Tibial artery (tissue), 4 donors: ENCODE measurements around the gene FNDC8.
"Not testable (repeated sequence)": the region's sequence is repeated elsewhere in the genome, so short reads cannot be mapped to it uniquely, and the experiment has no call there.

Experiments used
- DNase-seq, 2 donors: peaks; one replicate each; pipeline ENCODE4 v3.0.0-alpha.2; 2019
- H3K27ac ChIP-seq, 2 donors: fragments of 200-600 bp; sonication (generic) in 1 of 2; 1 replicate in 1 of 2; 2 replicates in 1 of 2; pipeline ENCODE4 v1.5.1; 2018 to 2019; ENCODE audit warnings: mild to moderate bottlenecking in 1 of 2
- H3K27me3 ChIP-seq, 2 donors: fragments of 200-600 bp; sonication (generic) in 1 of 2; one replicate each; pipeline versions ENCODE4 v1.5.1 to v1.6.0; 2016 to 2019
- H3K36me3 ChIP-seq, 3 donors: fragments of 200-600 bp; sonication (generic) in 2 of 3; one replicate each; pipeline ENCODE4 v1.5.1; 2016 to 2019; ENCODE audit warnings: mild to moderate bottlenecking in 2 of 3
- H3K4me1 ChIP-seq, 4 donors: fragments of 200-600 bp; sonication (generic) in 2 of 4; 1 replicate in 3 of 4; 2 replicates in 1 of 4; pipeline ENCODE4 v1.5.1; 2016 to 2019
- H3K4me3 ChIP-seq, 2 donors: fragments of 200-600 bp; sonication (generic) in 1 of 2; 1 replicate in 1 of 2; 2 replicates in 1 of 2; pipeline ENCODE4 v1.5.1; 2018 to 2019; ENCODE audit warnings: mild to moderate bottlenecking in 2 of 2
- H3K9me3 ChIP-seq, 3 donors: fragments of 200-600 bp; sonication (generic) in 1 of 3; one replicate each; pipeline ENCODE4 v1.5.1; 2016 to 2019
- intact Hi-C: fragments of 100-400 bp; cut with DNase I; formaldehyde crosslinking; loops from one replicate; pipeline ENCODE4 v1.15.0; 2023; ENCODE audit warnings: low total_unique reads
- TF ChIP-seq, protein P1 (sequence below), 2 experiments: fragments of 200-600 bp in 1 of 2; fragments of 450-650 bp in 1 of 2; IDR thresholded peaks; one replicate each; pipeline ENCODE4 v1.5.1; 2017 to 2019; ENCODE audit warnings: antibody characterized with exemption in 2 of 2, mild to moderate bottlenecking in 1 of 2, moderate library complexity in 1 of 2

Gene FNDC8

DNA sequence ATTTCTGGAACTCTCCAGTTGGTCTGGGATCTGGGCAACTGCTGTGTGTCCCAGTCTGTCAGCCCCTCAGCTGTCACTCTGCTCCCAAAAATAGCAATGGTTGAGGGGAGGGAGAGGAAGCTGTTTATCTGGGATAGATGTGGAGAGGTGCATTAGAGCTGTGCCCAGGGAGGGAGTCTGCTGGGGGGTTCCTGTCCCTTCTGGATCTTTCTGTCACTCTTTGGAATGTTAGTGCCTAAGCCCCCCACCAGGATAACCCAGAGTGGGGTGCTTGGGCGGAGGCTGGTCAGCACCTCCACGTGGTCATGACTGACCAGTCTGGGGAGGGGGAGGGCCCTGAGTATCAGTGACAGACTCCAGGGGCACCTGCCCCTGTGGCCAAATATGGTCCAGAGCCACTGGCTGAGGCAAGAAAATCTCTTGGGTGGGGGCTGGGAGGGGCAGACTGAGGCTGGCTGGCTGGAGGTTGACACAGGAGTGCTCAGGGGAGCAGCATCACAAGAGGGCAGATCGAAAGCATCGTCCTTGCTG lies 26.0 kb downstream of the FNDC8 start, which contains the start of gene UNC45B:
UNC45B (plus strand) TSS at position 443 of the 531 bp plus-strand sequence. CDS start 447 bp downstream, outside the sequence.
- TF ChIP-seq, protein P1, sequence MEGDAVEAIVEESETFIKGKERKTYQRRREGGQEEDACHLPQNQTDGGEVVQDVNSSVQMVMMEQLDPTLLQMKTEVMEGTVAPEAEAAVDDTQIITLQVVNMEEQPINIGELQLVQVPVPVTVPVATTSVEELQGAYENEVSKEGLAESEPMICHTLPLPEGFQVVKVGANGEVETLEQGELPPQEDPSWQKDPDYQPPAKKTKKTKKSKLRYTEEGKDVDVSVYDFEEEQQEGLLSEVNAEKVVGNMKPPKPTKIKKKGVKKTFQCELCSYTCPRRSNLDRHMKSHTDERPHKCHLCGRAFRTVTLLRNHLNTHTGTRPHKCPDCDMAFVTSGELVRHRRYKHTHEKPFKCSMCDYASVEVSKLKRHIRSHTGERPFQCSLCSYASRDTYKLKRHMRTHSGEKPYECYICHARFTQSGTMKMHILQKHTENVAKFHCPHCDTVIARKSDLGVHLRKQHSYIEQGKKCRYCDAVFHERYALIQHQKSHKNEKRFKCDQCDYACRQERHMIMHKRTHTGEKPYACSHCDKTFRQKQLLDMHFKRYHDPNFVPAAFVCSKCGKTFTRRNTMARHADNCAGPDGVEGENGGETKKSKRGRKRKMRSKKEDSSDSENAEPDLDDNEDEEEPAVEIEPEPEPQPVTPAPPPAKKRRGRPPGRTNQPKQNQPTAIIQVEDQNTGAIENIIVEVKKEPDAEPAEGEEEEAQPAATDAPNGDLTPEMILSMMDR (IDR thresholded peaks at IDR 0.05): no peak
- H3K27ac ChIP-seq: no peak within 1 kb of the TSS
- intact Hi-C loops: no loop called here
- no peak within 1 kb of the TSS for H3K4me3 ChIP-seq
- H3K27me3 ChIP-seq: peaks cover 0 to 18% of the 10 kb centered on the region in 2 donors
- peaks cover 0 to 4% (median under 1%) of the 10 kb centered on the region in 4 donors for H3K4me1 ChIP-seq
- no peak for DNase-seq
- no peaks in the 10 kb centered on the region for H3K36me3 ChIP-seq
- H3K9me3 ChIP-seq: no peaks in the 10 kb centered on the region

DNA sequence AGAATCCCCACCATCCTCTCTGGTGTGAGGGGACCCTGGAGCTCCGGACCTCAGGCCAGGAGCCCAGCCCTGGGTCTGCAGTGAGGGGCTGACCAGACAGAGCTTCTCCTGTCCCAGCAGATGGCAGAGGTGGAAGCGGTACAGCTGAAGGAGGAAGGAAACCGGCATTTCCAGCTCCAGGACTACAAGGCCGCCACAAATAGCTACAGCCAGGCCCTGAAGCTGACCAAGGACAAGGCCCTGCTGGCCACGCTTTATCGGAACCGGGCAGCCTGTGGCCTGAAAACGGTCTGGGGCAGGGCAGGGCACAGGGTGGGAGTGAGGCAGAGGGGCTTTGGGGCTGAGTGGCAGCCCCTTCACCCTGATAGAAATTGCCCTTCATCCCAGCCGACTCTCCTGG lies 26.7 kb downstream of the FNDC8 start:
- no peaks in the 10 kb centered on the region for H3K36me3 ChIP-seq
- H3K27ac ChIP-seq: no peak overlapping the region
- intact Hi-C loops: no loop called here
- no peak overlapping the region for H3K4me3 ChIP-seq
- no peak for DNase-seq
- peaks cover 0 to 18% of the 10 kb centered on the region in 2 donors for H3K27me3 ChIP-seq
- H3K4me1 ChIP-seq: no peaks in the 10 kb centered on the region
- H3K9me3 ChIP-seq: no peaks in the 10 kb centered on the region
- TF ChIP-seq, protein P1 (IDR thresholded peaks at IDR 0.05): no peak

DNA sequence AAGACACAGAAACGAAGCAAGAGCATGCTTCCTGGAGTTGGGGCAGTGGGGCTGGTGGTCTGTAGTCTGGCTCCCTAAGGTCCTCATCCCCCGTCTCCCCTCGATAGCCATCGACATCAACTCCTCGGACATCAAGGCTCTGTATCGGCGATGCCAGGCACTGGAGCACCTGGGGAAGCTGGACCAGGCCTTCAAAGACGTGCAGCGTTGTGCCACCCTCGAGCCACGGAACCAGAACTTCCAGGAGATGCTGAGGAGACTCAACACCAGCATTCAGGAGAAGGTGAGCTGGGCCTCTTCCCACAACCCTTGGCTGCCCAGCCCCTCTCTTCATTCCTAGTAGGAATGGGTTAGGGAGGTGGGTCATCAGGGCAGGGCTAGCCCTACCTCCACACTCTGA lies 28.5 kb downstream of the FNDC8 start:
- H3K27me3 ChIP-seq: peaks cover 0 to 19% of the 10 kb centered on the region in 2 donors
- TF ChIP-seq, protein P1 (IDR thresholded peaks at IDR 0.05): no peak
- H3K36me3 ChIP-seq: no peaks in the 10 kb centered on the region
- intact Hi-C loops: no loop called here
- H3K27ac ChIP-seq: no peak overlapping the region
- no peaks in the 10 kb centered on the region for H3K4me1 ChIP-seq
- H3K4me3 ChIP-seq: no peak overlapping the region
- no peak for DNase-seq
- no peaks in the 10 kb centered on the region for H3K9me3 ChIP-seq

DNA sequence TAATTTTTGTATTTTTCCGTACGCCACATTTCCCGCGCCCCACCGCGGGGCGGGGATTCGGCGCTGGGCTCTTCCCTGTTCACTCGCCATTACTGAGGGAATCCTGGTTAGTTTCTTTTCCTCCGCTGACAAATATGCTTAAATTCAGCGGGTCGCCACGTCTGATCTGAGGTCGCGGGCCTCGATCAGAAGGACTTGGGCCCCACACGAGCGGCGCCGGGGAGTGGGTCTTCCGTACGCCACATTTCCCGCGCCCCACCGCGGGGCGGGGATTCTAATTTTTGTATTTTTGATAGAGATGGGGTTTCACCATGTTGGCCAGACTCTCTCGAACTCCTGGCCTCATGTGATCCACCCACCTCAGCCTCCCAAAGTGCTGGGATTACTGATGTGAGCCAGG lies 29.7 kb downstream of the FNDC8 start:
- H3K27ac ChIP-seq, DNase-seq, H3K36me3 ChIP-seq, H3K9me3 ChIP-seq, H3K4me1 ChIP-seq, intact Hi-C loops, H3K4me3 ChIP-seq: not testable (repeated sequence)
- peaks cover 0 to 21% of the 10 kb centered on the region in 2 donors for H3K27me3 ChIP-seq

DNA sequence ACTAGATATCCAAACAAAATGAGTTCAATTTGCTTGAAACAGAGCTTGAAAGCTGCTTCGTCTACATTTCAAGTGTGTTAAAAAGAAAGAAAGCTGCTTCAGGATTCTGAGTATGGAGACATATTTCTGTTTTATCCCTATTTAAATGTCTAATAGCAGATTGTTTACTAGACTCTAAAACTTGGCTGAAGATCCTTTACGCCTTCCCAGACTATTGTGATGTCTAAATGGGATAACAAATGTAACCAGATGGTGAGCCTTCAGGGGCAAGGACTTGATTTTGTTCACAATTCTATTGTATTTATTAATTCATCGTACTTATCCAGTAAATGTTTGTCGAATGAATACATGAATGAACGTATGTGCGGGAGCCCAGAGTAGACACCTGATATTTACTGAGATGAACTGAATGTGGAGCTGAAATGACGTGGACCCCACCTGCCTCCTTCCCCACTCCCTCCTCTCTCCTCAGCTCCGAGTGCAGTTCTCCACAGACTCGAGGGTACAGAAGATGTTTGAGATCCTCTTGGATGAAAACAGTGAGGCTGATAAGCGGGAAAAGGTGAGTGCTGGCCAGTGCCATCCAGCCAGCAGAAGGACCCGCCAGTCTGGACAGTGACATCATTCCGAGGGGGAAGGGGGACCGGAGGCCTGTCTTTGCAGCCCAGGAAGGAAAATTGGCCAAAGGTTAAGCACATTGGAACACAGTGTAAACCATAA lies 31.2 kb downstream of the FNDC8 start:
- peaks cover 0 to 17% of the 10 kb centered on the region in 2 donors for H3K27me3 ChIP-seq
- no peaks in the 10 kb centered on the region for H3K9me3 ChIP-seq
- TF ChIP-seq, protein P1 (IDR thresholded peaks at IDR 0.05): no peak
- no peak overlapping the region for H3K27ac ChIP-seq
- no peak overlapping the region for H3K4me3 ChIP-seq
- intact Hi-C loops: no loop called here
- H3K4me1 ChIP-seq: no peaks in the 10 kb centered on the region
- DNase-seq: no peak
- no peaks in the 10 kb centered on the region for H3K36me3 ChIP-seq
